Liver (tissue), 9 donors: ENCODE measurements around the gene TSPAN8. TPM values are rescaled to one million over a fixed set of nuclear protein-coding genes. Genes with fewer than 3 reads are reported as not detected.

Experiments used
- DNase-seq: peaks from one replicate; pipeline ENCODE4 v3.0.0-alpha.2; 2017; ENCODE audit warnings: low spot score
- H3K27ac ChIP-seq, 2 donors: one replicate each; pipeline ENCODE4 v1.7.0; 2013; ENCODE audit warnings: inconsistent platforms in 2 of 2, low read length in 2 of 2, control low read depth in 1 of 2, low read depth in 1 of 2, mild to moderate bottlenecking in 1 of 2
- H3K27me3 ChIP-seq, 4 donors: one replicate each; pipeline versions ENCODE4 v1.6.1 to v1.7.0; 2013; ENCODE audit warnings: low read length in 3 of 4, inconsistent platforms in 1 of 4, mild to moderate bottlenecking in 1 of 4, moderate library complexity in 1 of 4; ENCODE audit not compliant: control insufficient read depth in 4 of 4, insufficient read depth in 4 of 4
- H3K36me3 ChIP-seq, 4 donors: one replicate each; pipeline versions ENCODE4 v1.6.1 to v1.7.0; 2013; ENCODE audit warnings: low read length in 3 of 4, mild to moderate bottlenecking in 3 of 4, low read depth in 1 of 4, moderate library complexity in 1 of 4; ENCODE audit not compliant: control insufficient read depth in 4 of 4, insufficient read depth in 3 of 4
- H3K4me1 ChIP-seq, 4 donors: one replicate each; pipeline versions ENCODE4 v1.6.1 to v1.7.0; 2013; ENCODE audit warnings: low read length in 3 of 4, mild to moderate bottlenecking in 3 of 4, moderate library complexity in 1 of 4; ENCODE audit not compliant: control insufficient read depth in 4 of 4, insufficient read depth in 4 of 4
- H3K4me3 ChIP-seq, 3 donors: one replicate each; pipeline versions ENCODE4 v1.6.1 to v1.7.0; 2013; ENCODE audit warnings: low read length in 3 of 3, control low read depth in 1 of 3, low read depth in 1 of 3, mild to moderate bottlenecking in 1 of 3
- H3K9ac ChIP-seq, 2 donors: one replicate each; pipeline ENCODE4 v1.7.0; 2013; ENCODE audit warnings: low read length in 2 of 2, mild to moderate bottlenecking in 2 of 2, moderate library complexity in 2 of 2, control low read depth in 1 of 2, low read depth in 1 of 2
- H3K9me3 ChIP-seq, 4 donors: one replicate each; pipeline versions ENCODE4 v1.6.1 to v1.7.0; 2013; ENCODE audit warnings: low read length in 3 of 4; ENCODE audit not compliant: control insufficient read depth in 4 of 4
- EGR1 ChIP-seq, 2 donors: IDR thresholded peaks; 2 replicates each; pipeline ENCODE4 v1.6.1; 2016 to 2018; ENCODE audit warnings: antibody characterized with exemption in 2 of 2, low read depth in 2 of 2
- FOXA1 ChIP-seq: IDR thresholded peaks from 2 replicates; pipeline ENCODE4 v1.6.1; 2016; ENCODE audit warnings: antibody characterized with exemption
- FOXA2 ChIP-seq: IDR thresholded peaks from 2 replicates; pipeline ENCODE4 v1.6.1; 2016; ENCODE audit warnings: antibody characterized with exemption
- GABPA ChIP-seq, 2 donors: IDR thresholded peaks in 1 of 2; conservative IDR thresholded peaks in 1 of 2; 2 replicates each; pipeline ENCODE4 v1.6.1; 2016; ENCODE audit warnings: antibody characterized with exemption in 2 of 2, mild to moderate bottlenecking in 1 of 2, moderate library complexity in 1 of 2
- HNF4A ChIP-seq, 2 donors: conservative IDR thresholded peaks; 2 replicates each; pipeline ENCODE4 v1.6.1; 2016; ENCODE audit warnings: antibody characterized with exemption in 2 of 2, mild to moderate bottlenecking in 2 of 2
- JUND ChIP-seq, 2 donors: IDR thresholded peaks; 2 replicates each; pipeline ENCODE4 v1.6.1; 2016; ENCODE audit warnings: antibody characterized with exemption in 2 of 2
- NR2F2 ChIP-seq: IDR thresholded peaks from 2 replicates; pipeline ENCODE4 v1.6.1; 2016; ENCODE audit warnings: antibody characterized with exemption
- RAD21 ChIP-seq, 2 donors: IDR thresholded peaks; 2 replicates each; pipeline ENCODE4 v1.6.1; 2016; ENCODE audit warnings: antibody characterized with exemption in 2 of 2, mild to moderate bottlenecking in 2 of 2
- RXRA ChIP-seq, 2 donors: IDR thresholded peaks; 2 replicates each; pipeline ENCODE4 v1.6.1; 2017 to 2018; ENCODE audit warnings: antibody characterized with exemption in 2 of 2, mild to moderate bottlenecking in 1 of 2
- SP1 ChIP-seq: IDR thresholded peaks from 2 replicates; pipeline ENCODE4 v1.6.1; 2018; ENCODE audit warnings: antibody characterized with exemption, mild to moderate bottlenecking
- TAF1 ChIP-seq: conservative IDR thresholded peaks from 2 replicates; pipeline ENCODE4 v1.6.1; 2016; ENCODE audit warnings: antibody characterized with exemption, mild to moderate bottlenecking
- YY1 ChIP-seq: IDR thresholded peaks from 2 replicates; pipeline ENCODE4 v1.6.1; 2016; ENCODE audit warnings: antibody characterized with exemption, mild to moderate bottlenecking
- WGBS: extraction: QIAGEN DNeasy Blood & Tissue Kit; methylation state at CpG from one replicate; pipeline ENCODE4 v1.1.7; 2013; 5-methylcytosine and 5-hydroxymethylcytosine counted together
- polyA plus RNA-seq, 2 donors: library from polyadenylated mRNA; stranded (reverse) in 1 of 2; unstranded in 1 of 2; fragments of 200-250 nt in 1 of 2; fragments of >200 nt in 1 of 2; fragmentation: Nextera tagmentation in 1 of 2; extraction: Ambion mirVana in 1 of 2; gene quantifications; one replicate each; pipeline versions ENCODE4 v1.2.1 to v1.2.3, GENCODE V29; 2013 to 2015
- total RNA-seq, 2 donors: library from RNA; depleted of rRNA; stranded (reverse); fragments of >200 nt; gene quantifications; one replicate each; pipeline ENCODE4 v1.2.3, GENCODE V29; 2014
- TF ChIP-seq, protein P1 (sequence below): IDR thresholded peaks from 2 replicates; pipeline ENCODE4 v1.6.1; 2016; ENCODE audit warnings: antibody characterized with exemption
- TF ChIP-seq, protein P2 (sequence below): IDR thresholded peaks from 2 replicates; pipeline ENCODE4 v1.6.1; 2016; ENCODE audit warnings: antibody characterized with exemption
- TF ChIP-seq, protein P3 (sequence below): IDR thresholded peaks from 2 replicates; pipeline ENCODE4 v1.6.1; 2016; ENCODE audit warnings: antibody characterized with exemption, mild to moderate bottlenecking
- donor health status: healthy.
- donor health status: healthy.
- donor health status: healthy.
- donor health status: healthy.
- donor health status: healthy.

TSPAN8 gene
- total and polyA plus RNA-seq, 4 donors, result 0.65 to 9.3 (median 5.2) TPM

DNA sequence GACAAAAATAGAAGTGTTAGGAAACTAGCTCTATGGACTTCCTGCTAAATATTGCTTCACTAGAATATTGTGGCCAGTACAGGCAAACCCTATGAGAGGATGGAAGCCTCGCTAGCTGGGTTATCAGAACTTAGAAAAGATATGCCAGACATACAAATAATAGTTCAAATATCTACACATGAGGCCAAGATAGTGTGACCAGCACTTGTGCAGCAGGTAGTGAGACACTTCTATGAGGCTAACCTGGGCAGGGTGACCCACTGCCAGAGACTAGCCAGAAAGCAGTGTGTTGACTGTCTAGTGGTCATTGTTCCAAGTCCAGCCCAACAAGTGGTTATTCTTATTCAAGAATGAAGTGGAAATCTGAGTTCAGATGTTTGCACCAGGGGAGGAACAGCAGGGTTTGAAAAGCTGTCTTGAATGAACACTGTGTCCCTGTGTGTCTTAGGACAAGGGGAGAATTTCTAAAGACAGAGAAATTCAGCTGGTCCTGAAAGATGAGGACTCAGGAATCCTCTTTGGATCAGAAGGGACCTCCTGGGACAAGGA is 16.3 kb downstream of the TSPAN8 start (continued):
- TF ChIP-seq FOXA1 (no peak), NR2F2 (no peak), YY1 (peak; percentile 65), JUND (IDR thresholded peaks at IDR 0.05) (no peak), SP1 (peak; percentile 65), GABPA (IDR thresholded peaks at IDR 0.05 in 1 of 2, conservative IDR thresholded peaks at IDR 0.05 in 1 of 2) (peak in 1 of 2 donors; percentile 49), TAF1 (peak; percentile 55), FOXA2 (no peak), EGR1 (IDR thresholded peaks at IDR 0.05; ENCODE audit: low read depth in 2 of 2) (peak in 1 of 2 donors; percentile 27)
- TF ChIP-seq, protein P1, sequence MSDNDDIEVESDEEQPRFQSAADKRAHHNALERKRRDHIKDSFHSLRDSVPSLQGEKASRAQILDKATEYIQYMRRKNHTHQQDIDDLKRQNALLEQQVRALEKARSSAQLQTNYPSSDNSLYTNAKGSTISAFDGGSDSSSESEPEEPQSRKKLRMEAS, result peak; percentile 33

DNA sequence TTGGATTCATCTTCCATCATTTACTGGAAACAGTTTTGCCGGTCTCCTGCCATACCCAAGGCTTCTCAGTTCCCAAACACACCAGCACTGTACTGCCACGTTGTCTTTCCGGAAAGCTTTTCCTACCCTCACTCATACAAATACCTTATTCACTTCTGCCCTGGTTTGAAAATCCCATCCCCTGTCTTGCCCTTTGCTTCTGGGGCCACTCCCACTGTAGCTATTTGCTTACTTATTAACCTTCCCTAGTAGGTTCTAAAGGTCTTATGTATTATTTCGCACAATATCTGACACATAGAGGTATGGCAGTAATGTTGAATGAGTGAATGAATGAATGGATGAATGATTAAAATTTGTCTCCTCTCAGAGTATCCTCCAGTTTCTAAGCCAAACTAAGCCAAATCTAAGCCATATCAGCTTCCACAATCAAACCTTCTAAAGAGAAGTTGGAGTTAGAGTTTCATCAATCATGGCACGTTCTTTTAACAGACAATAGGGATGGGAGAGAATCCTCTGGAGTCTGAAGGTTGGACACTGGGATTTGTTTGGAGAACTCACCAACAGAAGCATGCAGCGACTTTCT is 18.6 kb downstream of the TSPAN8 start:
- 66% methylated on average over 6 of the region's 6 CpGs for WGBS

DNA sequence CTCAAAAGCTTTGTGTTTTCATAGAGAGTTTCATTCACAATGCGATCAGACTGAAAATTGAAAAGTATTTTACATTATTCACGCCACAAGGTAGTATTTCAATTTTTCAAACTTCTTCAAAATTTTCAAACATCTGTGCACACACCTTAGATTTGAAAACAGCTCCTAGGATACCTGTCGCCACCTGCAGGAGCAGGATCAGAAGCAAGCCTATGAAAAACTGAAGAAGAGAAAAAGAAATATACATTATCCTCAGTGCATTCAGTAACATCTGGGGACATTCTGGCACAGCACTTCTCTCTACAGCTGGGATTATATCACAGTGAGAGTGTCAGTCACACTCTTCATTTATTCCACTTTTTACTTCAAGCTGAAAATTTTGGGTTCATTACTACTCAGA is 19.8 kb downstream of the TSPAN8 start:
- no peaks in the 10 kb centered on the region for H3K36me3 ChIP-seq
- no peak overlapping the region for H3K9ac ChIP-seq
- H3K27me3 ChIP-seq, result no peaks in the 10 kb centered on the region
- no peak overlapping the region for H3K27ac ChIP-seq
- TF ChIP-seq, protein P2, sequence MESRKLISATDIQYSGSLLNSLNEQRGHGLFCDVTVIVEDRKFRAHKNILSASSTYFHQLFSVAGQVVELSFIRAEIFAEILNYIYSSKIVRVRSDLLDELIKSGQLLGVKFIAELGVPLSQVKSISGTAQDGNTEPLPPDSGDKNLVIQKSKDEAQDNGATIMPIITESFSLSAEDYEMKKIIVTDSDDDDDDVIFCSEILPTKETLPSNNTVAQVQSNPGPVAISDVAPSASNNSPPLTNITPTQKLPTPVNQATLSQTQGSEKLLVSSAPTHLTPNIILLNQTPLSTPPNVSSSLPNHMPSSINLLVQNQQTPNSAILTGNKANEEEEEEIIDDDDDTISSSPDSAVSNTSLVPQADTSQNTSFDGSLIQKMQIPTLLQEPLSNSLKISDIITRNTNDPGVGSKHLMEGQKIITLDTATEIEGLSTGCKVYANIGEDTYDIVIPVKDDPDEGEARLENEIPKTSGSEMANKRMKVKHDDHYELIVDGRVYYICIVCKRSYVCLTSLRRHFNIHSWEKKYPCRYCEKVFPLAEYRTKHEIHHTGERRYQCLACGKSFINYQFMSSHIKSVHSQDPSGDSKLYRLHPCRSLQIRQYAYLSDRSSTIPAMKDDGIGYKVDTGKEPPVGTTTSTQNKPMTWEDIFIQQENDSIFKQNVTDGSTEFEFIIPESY, result no peak
- no peaks in the 10 kb centered on the region for H3K9me3 ChIP-seq
- 86% methylated on average over 3 of the region's 3 CpGs for WGBS
- H3K4me3 ChIP-seq, result no peak overlapping the region
- peaks cover 0 to 9% (median 2%) of the 10 kb centered on the region in 4 donors for H3K4me1 ChIP-seq
- DNase-seq, result no peak

More for the DNA sequence above, 18.6 kb downstream of the TSPAN8 start:
- H3K4me1 ChIP-seq, result peaks cover 0 to 9% (median 2%) of the 10 kb centered on the region in 4 donors
- no peaks in the 10 kb centered on the region for H3K9me3 ChIP-seq
- H3K36me3 ChIP-seq, result no peaks in the 10 kb centered on the region
- H3K4me3 ChIP-seq, result no peak overlapping the region
- no peaks in the 10 kb centered on the region for H3K27me3 ChIP-seq
- TF ChIP-seq, protein P3, sequence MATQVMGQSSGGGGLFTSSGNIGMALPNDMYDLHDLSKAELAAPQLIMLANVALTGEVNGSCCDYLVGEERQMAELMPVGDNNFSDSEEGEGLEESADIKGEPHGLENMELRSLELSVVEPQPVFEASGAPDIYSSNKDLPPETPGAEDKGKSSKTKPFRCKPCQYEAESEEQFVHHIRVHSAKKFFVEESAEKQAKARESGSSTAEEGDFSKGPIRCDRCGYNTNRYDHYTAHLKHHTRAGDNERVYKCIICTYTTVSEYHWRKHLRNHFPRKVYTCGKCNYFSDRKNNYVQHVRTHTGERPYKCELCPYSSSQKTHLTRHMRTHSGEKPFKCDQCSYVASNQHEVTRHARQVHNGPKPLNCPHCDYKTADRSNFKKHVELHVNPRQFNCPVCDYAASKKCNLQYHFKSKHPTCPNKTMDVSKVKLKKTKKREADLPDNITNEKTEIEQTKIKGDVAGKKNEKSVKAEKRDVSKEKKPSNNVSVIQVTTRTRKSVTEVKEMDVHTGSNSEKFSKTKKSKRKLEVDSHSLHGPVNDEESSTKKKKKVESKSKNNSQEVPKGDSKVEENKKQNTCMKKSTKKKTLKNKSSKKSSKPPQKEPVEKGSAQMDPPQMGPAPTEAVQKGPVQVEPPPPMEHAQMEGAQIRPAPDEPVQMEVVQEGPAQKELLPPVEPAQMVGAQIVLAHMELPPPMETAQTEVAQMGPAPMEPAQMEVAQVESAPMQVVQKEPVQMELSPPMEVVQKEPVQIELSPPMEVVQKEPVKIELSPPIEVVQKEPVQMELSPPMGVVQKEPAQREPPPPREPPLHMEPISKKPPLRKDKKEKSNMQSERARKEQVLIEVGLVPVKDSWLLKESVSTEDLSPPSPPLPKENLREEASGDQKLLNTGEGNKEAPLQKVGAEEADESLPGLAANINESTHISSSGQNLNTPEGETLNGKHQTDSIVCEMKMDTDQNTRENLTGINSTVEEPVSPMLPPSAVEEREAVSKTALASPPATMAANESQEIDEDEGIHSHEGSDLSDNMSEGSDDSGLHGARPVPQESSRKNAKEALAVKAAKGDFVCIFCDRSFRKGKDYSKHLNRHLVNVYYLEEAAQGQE, result peak; percentile 24
- TF ChIP-seq FOXA2, result peak; percentile 30
- TF ChIP-seq SP1, result peak; percentile 27
- TF ChIP-seq HNF4A (conservative IDR thresholded peaks at IDR 0.05), result peak; percentile 58 to 73
- TF ChIP-seq RAD21 (IDR thresholded peaks at IDR 0.05), result peak; percentile 7 to 19
- TF ChIP-seq RXRA (IDR thresholded peaks at IDR 0.05), result peak; percentile 19 to 56
- no peak for TF ChIP-seq YY1
- no peak for TF ChIP-seq EGR1 (IDR thresholded peaks at IDR 0.05; ENCODE audit: low read depth in 2 of 2)
- no peak for TF ChIP-seq TAF1
- TF ChIP-seq, protein P1, result no peak
- no peak for TF ChIP-seq FOXA1
- no peak overlapping the region for H3K27ac ChIP-seq
- DNase-seq, result no peak
- H3K9ac ChIP-seq, result no peak overlapping the region
